Transverse colon (tissue), 4 donors: ENCODE results near the gene LRP1B. TPM values are rescaled to one million over a fixed set of nuclear protein-coding genes. Genes with fewer than 3 reads are reported as not detected.

ENCODE experiments used
- DNase-seq: peaks from one replicate; pipeline ENCODE4 v3.0.0-alpha.2; 2019
- H3K27ac ChIP-seq, 4 donors: fragments of 200-600 bp; sonication (generic); 2 replicates each; pipeline ENCODE4 v1.5.1; 2016 to 2018; ENCODE audit warnings: inconsistent platforms in 4 of 4
- H3K27me3 ChIP-seq: fragments of 200-600 bp; sonication (generic); 2 replicates; pipeline ENCODE4 v1.5.1; 2017; ENCODE audit warnings: inconsistent platforms
- H3K36me3 ChIP-seq, 4 donors: fragments of 200-600 bp; sonication (generic); 2 replicates each; pipeline ENCODE4 v1.5.1; 2017 to 2019; ENCODE audit warnings: inconsistent platforms in 4 of 4
- H3K4me1 ChIP-seq, 4 donors: fragments of 200-600 bp; sonication (generic); 2 replicates each; pipeline ENCODE4 v1.5.1; 2017 to 2020; ENCODE audit warnings: inconsistent platforms in 4 of 4
- H3K4me3 ChIP-seq, 4 donors: fragments of 200-600 bp; sonication (generic); 1 replicate in 1 of 4; 2 replicates in 3 of 4; pipeline versions ENCODE4 v1.5.1 to v1.6.1; 2017 to 2019; ENCODE audit warnings: inconsistent platforms in 4 of 4
- H3K9me3 ChIP-seq, 2 donors: fragments of 200-600 bp; sonication (generic); 2 replicates each; pipeline ENCODE4 v1.5.1; 2017 to 2019; ENCODE audit warnings: inconsistent platforms in 2 of 2
- CTCF ChIP-seq, 5 experiments: fragments of 200-600 bp in 3 of 5; fragments of 450-650 bp in 2 of 5; sonication (generic) in 3 of 5; IDR thresholded peaks; 1 replicate in 2 of 5; 2 replicates in 3 of 5; pipeline ENCODE4 v1.5.1; 2016 to 2017; ENCODE audit warnings: antibody characterized with exemption in 5 of 5, inconsistent platforms in 3 of 5, mild to moderate bottlenecking in 2 of 5, moderate library complexity in 1 of 5
- EP300 ChIP-seq: sonication (generic); formaldehyde crosslinking; IDR thresholded peaks from one replicate; pipeline ENCODE4 v1.6.1; 2017; ENCODE audit warnings: antibody characterized with exemption, low read depth
- POLR2A ChIP-seq: fragments of 450-650 bp; IDR thresholded peaks from one replicate; pipeline ENCODE4 v1.6.1; 2016; ENCODE audit warnings: antibody characterized with exemption, mild to moderate bottlenecking, moderate library complexity
- POLR2AphosphoS5 ChIP-seq, 3 donors: sonication (generic); formaldehyde crosslinking; IDR thresholded peaks; one replicate each; pipeline ENCODE4 v1.6.1; 2016; ENCODE audit warnings: antibody characterized with exemption in 3 of 3
- WGBS, 2 donors: methylation state at CpG; one replicate each; pipeline ENCODE4 v1.1.5; 2018; ENCODE audit warnings: low coverage in 1 of 2; 5-methylcytosine and 5-hydroxymethylcytosine counted together
- in situ Hi-C, 4 donors: fragments of 200-750 bp; cut with MboI; loops; one replicate each; pipeline versions ENCODE4 v1.15.0 to v1.15.1; 2017; ENCODE audit warnings: low sequenced_read_pairs in 3 of 4, low pct_ligation_motif_present in 1 of 4, low pct_unique_long_range_greater_than_20kb in 1 of 4
- intact Hi-C: fragments of 100-400 bp; cut with DNase I; formaldehyde crosslinking; loops from one replicate; pipeline ENCODE4 v1.15.1; 2023; ENCODE audit warnings: low total_unique reads
- total RNA-seq, 4 donors: library from RNA; depleted of rRNA; stranded (reverse); fragments of >200 nt; gene quantifications; one replicate each; pipeline ENCODE4 v1.1.0, GENCODE V29; 2016

The LRP1B gene
- total RNA-seq, 4 donors from 2014 or later = 0.48 to 5.4 (median 0.82) TPM; not detected in 1

- Histone ChIP-seq H3K4me3 (no peak overlapping the region), H3K9me3 (no peaks in the 10 kb centered on the region), H3K27me3 (no peaks in the 10 kb centered on the region), H3K27ac (no peak overlapping the region), H3K36me3 (no peaks in the 10 kb centered on the region), H3K4me1 (no peaks in the 10 kb centered on the region)
- intact Hi-C loops = no loop called here
- WGBS, 2 donors = 74 to 83% methylated on average over 1 of the region's 1 CpG
- no peak for TF ChIP-seq POLR2AphosphoS5 (IDR thresholded peaks at IDR 0.05)
- TF ChIP-seq CTCF (IDR thresholded peaks at IDR 0.05) = no peak
- no peak for TF ChIP-seq EP300
- no peak for TF ChIP-seq POLR2A
- in situ Hi-C loops = no loop called here
- no peak for DNase-seq
Observed at GRCh38 chr2:141417246-141417797, 713.5 kb downstream of the LRP1B start.

GRCh38 chr2:141411419-141411818 lies 719.4 kb downstream of the LRP1B start:
- H3K4me3 ChIP-seq = no peak overlapping the region
- in situ Hi-C loops (no loop called here), intact Hi-C loops (no loop called here)
- H3K36me3 ChIP-seq = no peaks in the 10 kb centered on the region
- no peaks in the 10 kb centered on the region for H3K27me3 ChIP-seq
- no peak for DNase-seq
- H3K27ac ChIP-seq = no peak overlapping the region
- no peaks in the 10 kb centered on the region for H3K4me1 ChIP-seq
- H3K9me3 ChIP-seq = no peaks in the 10 kb centered on the region
- TF ChIP-seq POLR2AphosphoS5 (IDR thresholded peaks at IDR 0.05) (no peak), POLR2A (no peak), EP300 (no peak), CTCF (IDR thresholded peaks at IDR 0.05) (no peak)
- 92 to 96% methylated on average over 2 of the region's 2 CpGs for WGBS, 2 donors

- Histone ChIP-seq H3K4me3 (no peak overlapping the region), H3K4me1 (no peaks in the 10 kb centered on the region), H3K27me3 (no peaks in the 10 kb centered on the region), H3K36me3 (no peaks in the 10 kb centered on the region), H3K27ac (no peak overlapping the region), H3K9me3 (no peaks in the 10 kb centered on the region)
- TF ChIP-seq CTCF (IDR thresholded peaks at IDR 0.05) (no peak), EP300 (no peak), POLR2AphosphoS5 (IDR thresholded peaks at IDR 0.05) (no peak), POLR2A (no peak)
- intact Hi-C loops (no loop called here), in situ Hi-C loops (no loop called here)
- 67% methylated on average over 1 of the region's 1 CpG for WGBS, 2 donors
- DNase-seq = no peak
Observed at GRCh38 chr2:141399270-141399669, 731.5 kb downstream of the LRP1B start.

- no peak for DNase-seq
- no peak for TF ChIP-seq POLR2A
- in situ Hi-C loops = no loop called here
- 79 to 89% methylated on average over 2 of the region's 2 CpGs for WGBS, 2 donors
- no peaks in the 10 kb centered on the region for H3K36me3 ChIP-seq
- no peaks in the 10 kb centered on the region for H3K27me3 ChIP-seq
- no peaks in the 10 kb centered on the region for H3K4me1 ChIP-seq
- intact Hi-C loops = no loop called here
- H3K9me3 ChIP-seq = no peaks in the 10 kb centered on the region
- no peak overlapping the region for H3K27ac ChIP-seq
- no peak overlapping the region for H3K4me3 ChIP-seq
Observed at GRCh38 chr2:141393214-141393545, 737.6 kb downstream of the LRP1B start.

GRCh38 chr2:141392517-141393213 lies 738.2 kb downstream of the LRP1B start:
- 67 to 68% methylated on average over 5 of the region's 5 CpGs for WGBS, 2 donors

More at GRCh38 chr2:141392517-141393213, 738.2 kb downstream of the LRP1B start:
- in situ Hi-C loops (no loop called here), intact Hi-C loops (no loop called here)
- H3K27me3 ChIP-seq = no peaks in the 10 kb centered on the region
- H3K36me3 ChIP-seq = no peaks in the 10 kb centered on the region
- no peak overlapping the region for H3K4me3 ChIP-seq
- no peaks in the 10 kb centered on the region for H3K4me1 ChIP-seq
- H3K9me3 ChIP-seq = no peaks in the 10 kb centered on the region
- no peak for DNase-seq
- TF ChIP-seq POLR2A (no peak), CTCF (IDR thresholded peaks at IDR 0.05) (no peak)
- no peak overlapping the region for H3K27ac ChIP-seq
